Neural cell (in vitro differentiated cells): ENCODE data around the gene NKAIN2.

Experiments used
- CTCF ChIP-seq: fragments of 450-650 bp; IDR thresholded peaks from 2 replicates; pipeline ENCODE4 v1.5.1; 2014; ENCODE audit warnings: antibody characterized with exemption, mild to moderate bottlenecking, moderate library complexity; ENCODE audit not compliant: poor library complexity, severe bottlenecking
- EZH2 ChIP-seq: fragments of 200-600, 300-800 bp; shearing (Covaris generic), sonication (generic); IDR thresholded peaks from 2 replicates; pipeline ENCODE4 v1.6.1; 2014; ENCODE audit warnings: antibody characterized with exemption, low read length, borderline replicate concordance, mild to moderate bottlenecking; ENCODE audit not compliant: insufficient read depth, poor library complexity, severe bottlenecking
- POLR2AphosphoS5 ChIP-seq: IDR thresholded peaks from 2 replicates; pipeline ENCODE4 v1.6.1; 2012
- REST ChIP-seq: IDR thresholded peaks from 2 replicates; pipeline ENCODE4 v1.6.1; 2012; ENCODE audit warnings: borderline replicate concordance
- SMC3 ChIP-seq: fragments of 450-650 bp; conservative IDR thresholded peaks from 2 replicates; pipeline ENCODE4 v1.6.1; 2014; ENCODE audit warnings: antibody characterized with exemption, mild to moderate bottlenecking, moderate library complexity; ENCODE audit not compliant: poor library complexity

GRCh38 chr6:124393536-124393935, 589.9 kb downstream of the NKAIN2 start:
- TF ChIP-seq CTCF = no peak
- no peak for TF ChIP-seq POLR2AphosphoS5
- TF ChIP-seq SMC3 = no peak
- TF ChIP-seq REST = no peak
- TF ChIP-seq EZH2 = no peak
